ENCODE measurements around the gene CELF6. TPM values are rescaled to one million over a fixed set of nuclear protein-coding genes. Genes with fewer than 3 reads are reported as not detected.

Gene CELF6
- total RNA-seq, 3 donors from 2014 or later = 2.6 to 3.5 (median 2.9) TPM

- H3K4me1 ChIP-seq = no peaks in the 10 kb centered on the region
- no peak for DNase-seq (ENCODE audit: low spot score in 2 of 2)
- no peaks in the 10 kb centered on the region for H3K9me3 ChIP-seq
- H3K27ac ChIP-seq = no peak overlapping the region
- intact Hi-C loops (cut with DNase I; ENCODE audit: low total_unique reads) = no loop called here
- H3K27me3 ChIP-seq = no peaks in the 10 kb centered on the region
- peaks cover 9% of the 10 kb centered on the region for H3K36me3 ChIP-seq
- no peak overlapping the region for H3K4me3 ChIP-seq
- no peak for TF ChIP-seq POLR2A (IDR thresholded peaks at IDR 0.05)
- no peak for TF ChIP-seq POLR2AphosphoS5 (IDR thresholded peaks at IDR 0.05)
- TF ChIP-seq, protein P1, sequence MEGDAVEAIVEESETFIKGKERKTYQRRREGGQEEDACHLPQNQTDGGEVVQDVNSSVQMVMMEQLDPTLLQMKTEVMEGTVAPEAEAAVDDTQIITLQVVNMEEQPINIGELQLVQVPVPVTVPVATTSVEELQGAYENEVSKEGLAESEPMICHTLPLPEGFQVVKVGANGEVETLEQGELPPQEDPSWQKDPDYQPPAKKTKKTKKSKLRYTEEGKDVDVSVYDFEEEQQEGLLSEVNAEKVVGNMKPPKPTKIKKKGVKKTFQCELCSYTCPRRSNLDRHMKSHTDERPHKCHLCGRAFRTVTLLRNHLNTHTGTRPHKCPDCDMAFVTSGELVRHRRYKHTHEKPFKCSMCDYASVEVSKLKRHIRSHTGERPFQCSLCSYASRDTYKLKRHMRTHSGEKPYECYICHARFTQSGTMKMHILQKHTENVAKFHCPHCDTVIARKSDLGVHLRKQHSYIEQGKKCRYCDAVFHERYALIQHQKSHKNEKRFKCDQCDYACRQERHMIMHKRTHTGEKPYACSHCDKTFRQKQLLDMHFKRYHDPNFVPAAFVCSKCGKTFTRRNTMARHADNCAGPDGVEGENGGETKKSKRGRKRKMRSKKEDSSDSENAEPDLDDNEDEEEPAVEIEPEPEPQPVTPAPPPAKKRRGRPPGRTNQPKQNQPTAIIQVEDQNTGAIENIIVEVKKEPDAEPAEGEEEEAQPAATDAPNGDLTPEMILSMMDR (IDR thresholded peaks at IDR 0.05) = no peak
These were observed 24.6 kb upstream of the CELF6 start for GRCh38 chr15:72344602-72345001.

DNA sequence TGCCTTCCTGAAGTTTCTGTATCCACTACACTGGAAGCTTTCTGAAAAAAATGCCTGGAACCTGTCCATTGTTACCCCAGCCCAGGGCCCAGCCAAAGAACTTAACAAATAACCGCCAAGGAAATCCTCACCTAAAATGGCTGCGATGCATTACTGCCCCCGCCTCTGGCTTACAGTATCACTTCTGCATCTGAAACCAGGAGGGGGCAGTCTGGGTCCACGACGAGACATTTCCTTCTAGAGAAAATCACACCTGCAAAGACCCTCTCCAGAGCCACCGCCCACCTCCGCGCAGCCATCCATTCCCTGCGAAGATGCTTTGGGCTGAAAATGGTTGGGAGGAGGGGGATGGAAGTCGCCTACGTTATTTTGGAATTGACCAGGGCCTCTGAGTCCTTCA lies 22.4 kb upstream of the CELF6 start:
- H3K9me3 ChIP-seq = no peaks in the 10 kb centered on the region
- H3K27ac ChIP-seq = no peak overlapping the region
- TF ChIP-seq POLR2AphosphoS5 (IDR thresholded peaks at IDR 0.05) (no peak), POLR2A (IDR thresholded peaks at IDR 0.05) (no peak)
- TF ChIP-seq, protein P1 (IDR thresholded peaks at IDR 0.05) = peak in 2 of 3 donors; percentile 14 to 15
- DNase-seq (ENCODE audit: low spot score in 2 of 2) = no peak
- peaks cover 9% of the 10 kb centered on the region for H3K36me3 ChIP-seq
- H3K4me3 ChIP-seq = no peak overlapping the region
- H3K4me1 ChIP-seq = no peaks in the 10 kb centered on the region
- H3K27me3 ChIP-seq = no peaks in the 10 kb centered on the region
- intact Hi-C loops (cut with DNase I; ENCODE audit: low total_unique reads) = no loop called here

DNA sequence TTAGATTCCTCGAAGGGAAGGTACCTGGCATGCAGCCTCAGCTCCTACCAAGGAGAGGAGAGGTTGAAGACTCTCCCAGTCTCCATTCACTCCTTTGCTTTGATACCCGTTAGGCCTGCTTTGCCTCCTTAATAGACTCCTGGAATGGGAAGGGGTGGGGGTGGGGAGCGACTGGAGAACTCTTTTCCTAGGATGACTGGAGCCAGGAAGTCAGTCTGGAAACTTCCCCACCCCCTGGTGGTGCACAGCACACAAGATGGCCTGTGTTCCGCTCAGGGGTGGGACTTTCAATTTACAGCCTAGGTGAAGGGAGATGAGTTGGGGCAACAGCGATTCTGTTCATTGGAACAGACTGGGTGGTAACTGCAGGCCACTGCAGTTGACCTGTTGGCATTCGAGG lies 21.4 kb upstream of the CELF6 start:
- no peaks in the 10 kb centered on the region for H3K27me3 ChIP-seq
- no peak overlapping the region for H3K27ac ChIP-seq
- TF ChIP-seq, protein P1 (IDR thresholded peaks at IDR 0.05) = no peak
- no peak for TF ChIP-seq POLR2AphosphoS5 (IDR thresholded peaks at IDR 0.05)
- TF ChIP-seq POLR2A (IDR thresholded peaks at IDR 0.05) = no peak
- H3K4me3 ChIP-seq = no peak overlapping the region
- intact Hi-C loops (cut with DNase I; ENCODE audit: low total_unique reads) = no loop called here
- no peaks in the 10 kb centered on the region for H3K9me3 ChIP-seq
- DNase-seq (ENCODE audit: low spot score in 2 of 2) = no peak
- peaks cover 9% of the 10 kb centered on the region for H3K36me3 ChIP-seq
- no peaks in the 10 kb centered on the region for H3K4me1 ChIP-seq

GRCh38 chr15:72340366-72340765 lies 20.4 kb upstream of the CELF6 start:
- TF ChIP-seq POLR2AphosphoS5 (IDR thresholded peaks at IDR 0.05) (no peak), POLR2A (IDR thresholded peaks at IDR 0.05) (no peak)
- TF ChIP-seq, protein P1 (IDR thresholded peaks at IDR 0.05) = no peak
- Histone ChIP-seq H3K36me3 (peaks cover 8% of the 10 kb centered on the region), H3K4me3 (no peak overlapping the region), H3K9me3 (no peaks in the 10 kb centered on the region), H3K4me1 (no peaks in the 10 kb centered on the region), H3K27ac (peak overlapping the region in 1 of 2 donors; percentile 55), H3K27me3 (no peaks in the 10 kb centered on the region)
- intact Hi-C loops (cut with DNase I; ENCODE audit: low total_unique reads) = no loop called here
- DNase-seq (ENCODE audit: low spot score in 2 of 2) = no peak

GRCh38 chr15:72339777-72340177 lies 19.8 kb upstream of the CELF6 start:
- intact Hi-C loops (cut with DNase I; ENCODE audit: low total_unique reads) = no loop called here
- Histone ChIP-seq H3K27ac (peak overlapping the region in 1 of 2 donors; percentile 55), H3K4me3 (no peak overlapping the region), H3K4me1 (no peaks in the 10 kb centered on the region), H3K36me3 (peaks cover 5% of the 10 kb centered on the region), H3K9me3 (no peaks in the 10 kb centered on the region), H3K27me3 (no peaks in the 10 kb centered on the region)
- TF ChIP-seq, protein P1 (IDR thresholded peaks at IDR 0.05) = no peak
- TF ChIP-seq POLR2AphosphoS5 (IDR thresholded peaks at IDR 0.05) (no peak), POLR2A (IDR thresholded peaks at IDR 0.05) (no peak)
- no peak for DNase-seq (ENCODE audit: low spot score in 2 of 2)
